Endothelial cell (in vitro differentiated cells): ENCODE measurements around the gene KSR2. TPM values are rescaled to one million over a fixed set of nuclear protein-coding genes. Genes with fewer than 3 reads are reported as not detected.
A peak's percentile ranks its signal among the peaks of the same experiment; 100 is the strongest.

Source experiments
- DNase-seq: peaks from one replicate; pipeline ENCODE4 v3.0.0; 2021; ENCODE audit warnings: low spot score
- H3K27ac Mint-ChIP-seq: one replicate; pipeline ENCODE4 v1.8.0; 2021; ENCODE audit warnings: mixed read lengths, inconsistent platforms; ENCODE audit not compliant: unreplicated experiment
- H3K27me3 Mint-ChIP-seq: one replicate; pipeline ENCODE4 v1.8.0; 2021; ENCODE audit warnings: mild to moderate bottlenecking, moderate library complexity, mixed read lengths, inconsistent platforms; ENCODE audit not compliant: unreplicated experiment
- H3K36me3 Mint-ChIP-seq: one replicate; pipeline ENCODE4 v1.8.0; 2021; ENCODE audit warnings: mild to moderate bottlenecking, low read depth, mixed read lengths, inconsistent platforms; ENCODE audit not compliant: unreplicated experiment
- H3K4me1 Mint-ChIP-seq: one replicate; pipeline ENCODE4 v1.8.0; 2021; ENCODE audit warnings: mild to moderate bottlenecking, mixed read lengths, inconsistent platforms; ENCODE audit not compliant: unreplicated experiment
- H3K4me3 Mint-ChIP-seq: one replicate; pipeline ENCODE4 v1.8.0; 2021; ENCODE audit warnings: mild to moderate bottlenecking, mixed read lengths, inconsistent platforms; ENCODE audit not compliant: unreplicated experiment
- H3K9me3 Mint-ChIP-seq: one replicate; pipeline ENCODE4 v1.8.0; 2021; ENCODE audit warnings: mixed read lengths, inconsistent platforms; ENCODE audit not compliant: unreplicated experiment
- total RNA-seq: library from RNA; stranded (reverse); fragmentation: NEBNext Ultra II Directional; extraction: Animal tissue kit (Norgen Biotek cat#: 25700); gene quantifications from one replicate; pipeline ENCODE4 v1.2.1, GENCODE V29; 2021; ENCODE audit not compliant: unreplicated experiment
- TF ChIP-seq, protein P1 (sequence below): fragments of 200-600 bp; sonication (generic); IDR thresholded peaks from one replicate; pipeline ENCODE4 v1.5.0; 2021; ENCODE audit warnings: antibody characterized with exemption; ENCODE audit not compliant: unreplicated experiment

The KSR2 gene
- total RNA-seq, 1 donor from 2014 or later: 0.05 TPM

DNA sequence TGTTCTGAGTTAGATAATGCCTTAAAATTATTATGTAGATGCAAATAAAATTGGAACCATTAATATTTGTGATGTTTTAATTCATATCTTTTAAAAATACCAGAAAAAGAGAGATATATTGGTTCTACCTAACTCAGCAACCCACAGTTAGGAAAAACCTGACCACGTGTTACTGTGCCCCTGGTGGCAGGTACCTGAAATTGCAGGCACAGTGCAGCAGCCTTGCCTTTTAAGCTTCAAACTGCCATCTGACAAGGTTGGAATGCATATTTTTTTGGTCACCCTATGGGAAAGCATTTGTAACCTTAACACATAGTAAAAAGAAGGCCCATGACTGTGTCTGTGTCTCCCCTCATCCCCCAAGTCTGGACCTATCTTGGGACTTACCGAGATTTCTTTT lies 498.0 kb downstream of the KSR2 start:
- Mint-ChIP-seq H3K4me1 (no peaks in the 10 kb centered on the region), H3K27me3 (no peaks in the 10 kb centered on the region), H3K4me3 (no peak overlapping the region), H3K27ac (no peak overlapping the region), H3K9me3 (no peaks in the 10 kb centered on the region), H3K36me3 (no peaks in the 10 kb centered on the region)
- TF ChIP-seq, protein P1, sequence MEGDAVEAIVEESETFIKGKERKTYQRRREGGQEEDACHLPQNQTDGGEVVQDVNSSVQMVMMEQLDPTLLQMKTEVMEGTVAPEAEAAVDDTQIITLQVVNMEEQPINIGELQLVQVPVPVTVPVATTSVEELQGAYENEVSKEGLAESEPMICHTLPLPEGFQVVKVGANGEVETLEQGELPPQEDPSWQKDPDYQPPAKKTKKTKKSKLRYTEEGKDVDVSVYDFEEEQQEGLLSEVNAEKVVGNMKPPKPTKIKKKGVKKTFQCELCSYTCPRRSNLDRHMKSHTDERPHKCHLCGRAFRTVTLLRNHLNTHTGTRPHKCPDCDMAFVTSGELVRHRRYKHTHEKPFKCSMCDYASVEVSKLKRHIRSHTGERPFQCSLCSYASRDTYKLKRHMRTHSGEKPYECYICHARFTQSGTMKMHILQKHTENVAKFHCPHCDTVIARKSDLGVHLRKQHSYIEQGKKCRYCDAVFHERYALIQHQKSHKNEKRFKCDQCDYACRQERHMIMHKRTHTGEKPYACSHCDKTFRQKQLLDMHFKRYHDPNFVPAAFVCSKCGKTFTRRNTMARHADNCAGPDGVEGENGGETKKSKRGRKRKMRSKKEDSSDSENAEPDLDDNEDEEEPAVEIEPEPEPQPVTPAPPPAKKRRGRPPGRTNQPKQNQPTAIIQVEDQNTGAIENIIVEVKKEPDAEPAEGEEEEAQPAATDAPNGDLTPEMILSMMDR: peak; percentile 91
- DNase-seq: no peak

DNA sequence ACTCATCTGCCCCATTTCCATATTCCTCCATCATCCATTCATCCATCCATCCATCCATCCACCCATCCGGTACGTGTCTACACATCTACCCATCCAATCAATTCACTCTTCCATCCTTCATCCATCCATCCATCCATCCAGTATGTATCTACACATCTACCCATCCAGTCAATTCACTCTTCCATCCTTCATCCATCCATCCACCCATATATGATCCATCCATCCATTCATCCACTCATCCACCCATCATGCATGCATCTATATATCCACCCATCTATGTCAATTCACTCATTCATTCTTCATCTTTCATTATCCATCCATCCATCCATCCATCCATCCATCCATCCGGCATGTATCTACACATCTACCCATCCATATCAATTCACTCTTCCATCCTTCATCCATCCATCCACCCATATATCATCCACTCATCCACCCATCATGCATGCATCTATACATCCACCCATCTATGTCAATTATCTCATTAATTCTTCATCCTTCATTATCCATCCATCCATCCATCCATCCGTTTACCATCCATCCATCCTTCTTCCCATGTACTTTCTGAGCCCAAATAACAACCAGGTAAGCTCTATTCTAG lies 498.8 kb downstream of the KSR2 start:
- H3K27me3 Mint-ChIP-seq: no peaks in the 10 kb centered on the region
- H3K4me1 Mint-ChIP-seq: no peaks in the 10 kb centered on the region
- no peak for DNase-seq
- no peak overlapping the region for H3K4me3 Mint-ChIP-seq
- H3K9me3 Mint-ChIP-seq: no peaks in the 10 kb centered on the region
- TF ChIP-seq, protein P1: no peak
- H3K27ac Mint-ChIP-seq: no peak overlapping the region
- H3K36me3 Mint-ChIP-seq: no peaks in the 10 kb centered on the region

DNA sequence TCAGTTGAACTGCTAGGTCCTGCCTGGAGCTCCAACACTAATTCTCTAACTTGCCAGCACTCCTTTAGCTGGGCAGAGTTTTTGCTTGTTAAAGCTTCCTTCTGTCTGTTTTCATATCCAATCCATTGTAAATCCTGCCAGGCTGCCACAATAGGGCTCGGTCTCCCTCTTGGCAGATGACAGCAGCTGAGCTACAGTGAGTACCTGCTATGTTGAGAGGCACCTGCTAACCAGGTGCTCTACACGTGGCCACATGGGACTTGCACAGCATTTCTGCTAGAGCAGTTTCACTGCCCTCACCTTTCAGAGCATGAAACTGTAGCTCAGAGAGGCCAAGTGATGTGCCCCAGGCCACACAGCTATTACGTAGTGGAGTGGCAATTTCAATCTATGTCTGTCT lies 500.8 kb downstream of the KSR2 start:
- Mint-ChIP-seq H3K9me3 (no peaks in the 10 kb centered on the region), H3K27ac (no peak overlapping the region), H3K27me3 (peaks cover 2% of the 10 kb centered on the region), H3K4me1 (no peaks in the 10 kb centered on the region), H3K4me3 (no peak overlapping the region), H3K36me3 (no peaks in the 10 kb centered on the region)
- DNase-seq: no peak
- TF ChIP-seq, protein P1: no peak

DNA sequence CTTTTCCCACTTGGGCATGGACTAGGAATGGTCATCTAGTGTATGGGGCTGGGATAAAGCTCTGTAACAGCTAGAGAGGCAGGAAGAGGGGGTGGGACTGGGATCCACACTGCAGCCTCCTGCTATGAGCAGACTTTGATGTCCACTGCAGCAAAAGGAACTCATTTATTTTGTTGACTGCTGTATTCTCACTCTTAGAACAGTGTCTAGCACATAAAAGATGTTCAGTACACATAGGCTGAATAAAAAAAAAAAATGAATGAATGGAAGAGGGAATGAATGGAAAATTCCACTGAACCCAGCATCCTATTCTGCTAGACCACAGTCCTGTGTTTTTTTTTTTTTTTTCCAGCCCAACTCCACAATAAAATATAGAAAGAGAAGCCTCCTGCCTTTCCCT lies 501.2 kb downstream of the KSR2 start:
- peaks cover 2% of the 10 kb centered on the region for H3K27me3 Mint-ChIP-seq
- TF ChIP-seq, protein P1: no peak
- no peak for DNase-seq
- no peaks in the 10 kb centered on the region for H3K36me3 Mint-ChIP-seq
- no peaks in the 10 kb centered on the region for H3K9me3 Mint-ChIP-seq
- no peaks in the 10 kb centered on the region for H3K4me1 Mint-ChIP-seq
- no peak overlapping the region for H3K4me3 Mint-ChIP-seq
- no peak overlapping the region for H3K27ac Mint-ChIP-seq

DNA sequence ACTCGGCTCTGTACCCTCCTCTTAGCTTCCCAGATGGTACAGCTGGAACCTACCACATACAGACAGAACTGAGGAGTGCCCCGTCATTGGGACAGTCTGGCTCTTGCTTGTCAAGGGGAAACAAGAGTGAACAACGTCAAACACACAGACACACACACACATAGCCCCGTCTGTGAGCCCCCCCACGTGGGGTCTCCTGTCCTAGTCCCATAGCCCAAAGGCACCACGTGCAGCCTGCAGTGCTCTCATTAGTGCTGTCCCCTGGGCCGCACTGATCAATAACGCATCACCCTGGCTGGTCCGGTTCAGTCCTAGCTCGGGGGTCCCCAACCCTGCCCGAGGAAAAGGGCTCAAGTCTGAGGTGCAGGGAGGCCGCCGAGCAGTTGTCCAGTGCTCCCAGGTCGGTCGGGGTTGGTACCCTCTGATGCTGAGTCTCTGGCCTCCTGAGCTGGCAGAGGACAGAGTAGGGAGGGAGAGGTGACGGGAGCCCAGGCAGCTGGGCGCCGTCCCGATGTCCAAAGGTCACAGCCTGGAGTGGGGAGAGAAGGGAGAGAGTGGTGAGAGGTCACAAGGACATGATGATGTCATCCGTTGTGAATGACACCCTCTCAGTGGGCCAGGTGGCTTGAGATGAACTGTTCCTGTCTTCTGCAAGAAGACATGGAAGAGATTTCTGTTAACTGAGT lies 502.0 kb downstream of the KSR2 start:
- H3K36me3 Mint-ChIP-seq: no peaks in the 10 kb centered on the region
- no peaks in the 10 kb centered on the region for H3K9me3 Mint-ChIP-seq
- no peaks in the 10 kb centered on the region for H3K4me1 Mint-ChIP-seq
- no peak overlapping the region for H3K4me3 Mint-ChIP-seq
- TF ChIP-seq, protein P1: no peak
- DNase-seq: no peak
- peaks cover 2% of the 10 kb centered on the region for H3K27me3 Mint-ChIP-seq
- H3K27ac Mint-ChIP-seq: no peak overlapping the region
